HG03108 (cell line): ENCODE measurements around the gene PLXNB1.

Source experiments
- ATAC-seq: cut with Tn5 transposase; IDR thresholded peaks from one replicate; pipeline ENCODE4 v1.9.1; 2021; ENCODE audit warnings: moderate library complexity; ENCODE audit not compliant: unreplicated experiment

The PLXNB1 gene

GRCh38 chr3:48433472-48434118 lies 3.7 kb upstream of the PLXNB1 start:
- ATAC-seq = no peak

- no peak for ATAC-seq
Observed at GRCh38 chr3:48432411-48433371, 2.8 kb upstream of the PLXNB1 start.

- no peak for ATAC-seq
Observed at GRCh38 chr3:48431224-48432029, 1.5 kb upstream of the PLXNB1 start.

GRCh38 chr3:48430708-48431101 lies 819 bp upstream of the PLXNB1 start:
- no peak for ATAC-seq

GRCh38 chr3:48429317-48429959 lies 448 bp downstream of the PLXNB1 start:
- no peak for ATAC-seq

- ATAC-seq = no peak
Observed at GRCh38 chr3:48428572-48429316, 1.1 kb downstream of the PLXNB1 start.

- no peak for ATAC-seq
Observed at GRCh38 chr3:48428088-48428571, 1.8 kb downstream of the PLXNB1 start.

GRCh38 chr3:48427630-48427962 lies 2.3 kb downstream of the PLXNB1 start:
- ATAC-seq = no peak

GRCh38 chr3:48426944-48427629 lies 2.8 kb downstream of the PLXNB1 start:
- no peak for ATAC-seq

- no peak for ATAC-seq
Observed at GRCh38 chr3:48426401-48426909, 3.4 kb downstream of the PLXNB1 start.

- ATAC-seq = no peak
Observed at GRCh38 chr3:48425281-48425812, 4.5 kb downstream of the PLXNB1 start.

- ATAC-seq = no peak
Observed at GRCh38 chr3:48423883-48424695, 5.8 kb downstream of the PLXNB1 start.

GRCh38 chr3:48423241-48423882 lies 6.5 kb downstream of the PLXNB1 start:
- no peak for ATAC-seq

GRCh38 chr3:48422681-48423080 lies 7.2 kb downstream of the PLXNB1 start:
- ATAC-seq = no peak

- no peak for ATAC-seq
Observed at GRCh38 chr3:48422272-48422671, 7.6 kb downstream of the PLXNB1 start.

- ATAC-seq = no peak
Observed at GRCh38 chr3:48420561-48420960, 9.3 kb downstream of the PLXNB1 start.

- ATAC-seq = no peak
Observed at GRCh38 chr3:48419597-48419996, 10.3 kb downstream of the PLXNB1 start.

- no peak for ATAC-seq
Observed at GRCh38 chr3:48419149-48419548, 10.7 kb downstream of the PLXNB1 start.
